Measurements from ENCODE around the gene DOK5. TPM values are rescaled to one million over a fixed set of nuclear protein-coding genes. Genes with fewer than 3 reads are reported as not detected.

DOK5 gene
- total and polyA plus RNA-seq, 2 donors (not counting 3 experiments of a cell fraction or from before 2014, with no cell fraction given): 3.5 to 14.2 TPM

GRCh38 chr20:54517241-54517975, 42.0 kb downstream of the DOK5 start:
- BruUV-seq (replicated peaks): no TSS peak
- Histone ChIP-seq H3K9me1 (replicated peaks; ENCODE audit: control insufficient read depth, extremely low read depth, insufficient read depth, low read length) (no peaks in the 10 kb centered on the region), H3K27me3 (ENCODE audit: control insufficient read depth in 2 of 2, insufficient read depth in 2 of 2, low read length in 2 of 2) (no peaks in the 10 kb centered on the region), H2AFZ (ENCODE audit: low read depth, low read length) (no peak overlapping the region), H3K79me2 (ENCODE audit: control insufficient read depth, insufficient read depth, low read length) (no peaks in the 10 kb centered on the region), H4K20me1 (replicated peaks; ENCODE audit: control insufficient read depth, extremely low read depth, insufficient read depth, low read length) (no peaks in the 10 kb centered on the region), H3K9me3 (replicated peaks; ENCODE audit: control insufficient read depth, insufficient read depth, low read length) (no peaks in the 10 kb centered on the region), H3K36me3 (ENCODE audit: control insufficient read depth in 2 of 2, extremely low read depth in 1 of 2, insufficient read depth in 2 of 2, low read length in 2 of 2) (no peaks in the 10 kb centered on the region), H3K4me2 (ENCODE audit: insufficient read depth, low read length) (no peak overlapping the region), H3K4me3 (replicated peaks in 1 of 3; ENCODE audit: insufficient read depth in 1 of 3, low read depth in 1 of 3, low read length in 3 of 3) (no peak overlapping the region), H3K27ac (ENCODE audit: insufficient read depth, low read depth, low read length) (no peak overlapping the region), H3K4me1 (ENCODE audit: control insufficient read depth, extremely low read depth, insufficient read depth, low read length) (no peaks in the 10 kb centered on the region), H3K9ac (replicated peaks; ENCODE audit: extremely low read depth, insufficient read depth, low read length) (no peak overlapping the region)
- POLR2A ChIA-PET: interaction anchor here (0.6 kb wide), 1 partner anchor 46 kb away, joined by 4 read pairs; no protein-coding TSS in a partner anchor
- FAIRE-seq (no peak), DNase-seq (ENCODE audit: low read depth, low spot score) (no peak)
- dilution Hi-C loops (cut with MboI; ENCODE audit: extremely low pct_ligation_motif_present, low sequenced_read_pairs): no loop called here
- CTCF ChIA-PET: interaction anchor here (0.6 to 2.9 kb wide), 2 partner anchors 9 to 150 kb away, joined by 3 to 9 read pairs; no protein-coding TSS in a partner anchor
- TF ChIP-seq FOS (IDR thresholded peaks at IDR 0.05; ENCODE audit: borderline replicate concordance, insufficient read depth, low read length) (no peak), MAX (IDR thresholded peaks at IDR 0.05; ENCODE audit: insufficient read depth, insufficient read length) (no peak), POLR2A (IDR thresholded peaks at IDR 0.05; ENCODE audit: low read depth, low read length) (no peak), CTCF (IDR thresholded peaks at IDR 0.05; ENCODE audit: extremely low read depth in 1 of 2, insufficient read depth in 1 of 2, low read depth in 1 of 2, low read length in 2 of 2) (no peak), POLR2AphosphoS5 (IDR thresholded peaks at IDR 0.05; ENCODE audit: insufficient read depth, low read depth, low read length) (no peak), JUN (IDR thresholded peaks at IDR 0.05; ENCODE audit: borderline replicate concordance, insufficient read depth, insufficient read length, low read depth) (no peak), EZH2 (IDR thresholded peaks at IDR 0.05; ENCODE audit: borderline replicate concordance, low read depth, low read length, severe bottlenecking) (no peak), MYC (IDR thresholded peaks at IDR 0.05; ENCODE audit: low read depth, low read length) (no peak), GATA2 (IDR thresholded peaks at IDR 0.05; ENCODE audit: insufficient read depth, insufficient read length, low read depth, low read length) (no peak)
- intact Hi-C loops (cut with micrococcal nuclease): no loop called here
